Measurements from ENCODE around the gene C2orf76. TPM values are rescaled to one million over a fixed set of nuclear protein-coding genes. Genes with fewer than 3 reads are reported as not detected.

C2orf76 gene
- polyA plus RNA-seq, 1 of the 3 experiments (the other 2 are of a cell fraction): 6.0 TPM

DNA sequence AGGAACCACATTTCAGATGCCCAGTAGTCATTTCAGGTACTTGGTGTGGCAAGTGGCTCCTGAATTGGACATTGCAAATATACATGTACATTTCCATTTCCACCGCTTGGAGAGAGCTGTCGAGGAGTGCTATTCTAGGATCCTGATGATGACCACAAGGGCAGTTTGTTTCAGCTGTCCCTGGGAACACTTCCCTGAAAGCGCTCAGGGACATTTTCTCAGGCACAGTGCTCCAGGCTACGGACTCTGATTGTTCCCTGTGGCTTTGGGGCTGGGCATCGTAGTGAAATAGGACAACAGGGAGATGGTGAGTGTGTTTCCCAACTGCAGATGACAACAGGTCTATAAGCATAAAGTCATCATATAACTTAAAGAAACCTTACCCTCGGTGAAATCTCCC, 3.2 kb upstream of the C2orf76 start (continued):
- TF ChIP-seq, protein P1, sequence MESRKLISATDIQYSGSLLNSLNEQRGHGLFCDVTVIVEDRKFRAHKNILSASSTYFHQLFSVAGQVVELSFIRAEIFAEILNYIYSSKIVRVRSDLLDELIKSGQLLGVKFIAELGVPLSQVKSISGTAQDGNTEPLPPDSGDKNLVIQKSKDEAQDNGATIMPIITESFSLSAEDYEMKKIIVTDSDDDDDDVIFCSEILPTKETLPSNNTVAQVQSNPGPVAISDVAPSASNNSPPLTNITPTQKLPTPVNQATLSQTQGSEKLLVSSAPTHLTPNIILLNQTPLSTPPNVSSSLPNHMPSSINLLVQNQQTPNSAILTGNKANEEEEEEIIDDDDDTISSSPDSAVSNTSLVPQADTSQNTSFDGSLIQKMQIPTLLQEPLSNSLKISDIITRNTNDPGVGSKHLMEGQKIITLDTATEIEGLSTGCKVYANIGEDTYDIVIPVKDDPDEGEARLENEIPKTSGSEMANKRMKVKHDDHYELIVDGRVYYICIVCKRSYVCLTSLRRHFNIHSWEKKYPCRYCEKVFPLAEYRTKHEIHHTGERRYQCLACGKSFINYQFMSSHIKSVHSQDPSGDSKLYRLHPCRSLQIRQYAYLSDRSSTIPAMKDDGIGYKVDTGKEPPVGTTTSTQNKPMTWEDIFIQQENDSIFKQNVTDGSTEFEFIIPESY (IDR thresholded peaks at IDR 0.05; ENCODE audit: borderline replicate concordance, low read depth): no peak
- TF ChIP-seq NFIC (IDR thresholded peaks at IDR 0.05; ENCODE audit: borderline replicate concordance): no peak
- no peak for TF ChIP-seq RAD21 (IDR thresholded peaks at IDR 0.05; ENCODE audit: low read length)
- no peak for TF ChIP-seq RFX5 (IDR thresholded peaks at IDR 0.05; ENCODE audit: low read length)
- TF ChIP-seq TCF12 (IDR thresholded peaks at IDR 0.05): no peak
- TF ChIP-seq GATA2 (CRISPR knock-in tag; IDR thresholded peaks at IDR 0.05): no peak
- TF ChIP-seq MEF2A (IDR thresholded peaks at IDR 0.05; ENCODE audit: borderline replicate concordance, low read depth): no peak
- TF ChIP-seq JUND (IDR thresholded peaks at IDR 0.05): no peak
- no peak for TF ChIP-seq CHD2 (IDR thresholded peaks at IDR 0.05; ENCODE audit: low read length, partially characterized antibody)

DNA sequence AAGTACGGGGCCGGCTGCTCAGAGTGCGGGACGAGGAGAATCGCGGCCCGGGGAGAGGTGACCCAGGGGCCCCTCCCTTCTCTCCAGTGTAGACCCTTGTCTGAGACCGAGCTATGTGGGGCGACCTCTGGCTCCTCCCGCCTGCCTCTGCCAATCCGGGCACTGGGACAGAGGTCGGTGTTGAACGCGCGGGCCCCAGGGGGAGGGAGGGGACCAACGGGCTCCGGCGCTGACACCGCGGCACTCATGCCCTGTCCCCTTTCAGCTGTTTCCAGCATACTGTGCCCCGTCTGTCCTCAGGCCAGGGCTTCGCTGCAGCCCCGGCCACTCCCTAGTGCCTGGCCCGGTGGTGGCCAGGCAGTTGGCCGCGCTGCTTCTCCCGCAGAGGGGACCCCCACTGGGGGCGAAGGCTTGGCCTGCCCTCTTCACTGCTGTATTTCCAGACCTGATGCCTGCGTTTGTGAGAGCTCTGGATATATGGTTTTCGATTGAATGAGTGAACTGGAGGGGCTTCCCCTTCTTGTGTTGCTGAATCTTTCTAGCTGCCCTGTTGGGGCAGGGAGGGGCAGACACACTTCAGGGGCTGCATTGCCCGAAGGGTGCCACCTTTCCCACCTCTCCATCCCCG, 952 bp upstream of the C2orf76 start:
- Histone ChIP-seq H3K4me1 (ENCODE audit: control insufficient read depth in 1 of 2, insufficient read depth in 2 of 2, low read depth in 1 of 2, low read length in 1 of 2) (peaks cover 0 to 15% of the 10 kb centered on the region in 2 experiments; a peak in 3 of 4 replicates), H3K79me2 (ENCODE audit: insufficient read depth) (peaks cover 45% of the 10 kb centered on the region), H3F3A (replicated peaks; ENCODE audit: insufficient read depth) (peaks cover 6% of the 10 kb centered on the region), H3K4me3 (ENCODE audit: low read depth in 2 of 2, low read length in 1 of 2) (peak overlapping the region; percentile 92 to 96), H3K27me3 (ENCODE audit: insufficient read depth) (no peaks in the 10 kb centered on the region), H3K9me2 (no peaks in the 10 kb centered on the region), H3K36me3 (replicated peaks in 1 of 2; ENCODE audit: control insufficient read depth in 1 of 2, insufficient read depth in 2 of 2, low read length in 1 of 2) (peaks cover 35 to 42% of the 10 kb centered on the region in 2 experiments), H3K4me2 (peak overlapping the region; percentile 88), H2AFZ (ENCODE audit: low read depth) (peak overlapping the region; percentile 99), H3K9me3 (no peaks in the 10 kb centered on the region), H4K20me1 (ENCODE audit: insufficient read depth) (no peaks in the 10 kb centered on the region), H3K27ac (ENCODE audit: low read depth in 2 of 2, low read length in 1 of 2) (peak overlapping the region; percentile 63 to 87), H3K9ac (peak overlapping the region; percentile 75)
- ChIA-PET POLR2A (interaction anchor here (0.9 kb wide), 1 partner anchor 112 kb away, joined by 3 read pairs; no protein-coding TSS in a partner anchor), CTCF (interaction anchor here (0.7 to 2.7 kb wide), 4 partner anchors 20 to 386 kb away, joined by 3 to 7 read pairs (median 3); no protein-coding TSS in a partner anchor)
- WGBS (ENCODE audit: low lambda C conversion rate): 15% methylated on average over 11 of the region's 32 CpGs
- DNase-seq: peak; percentile 89
- TF ChIP-seq RXRA (IDR thresholded peaks at IDR 0.05; ENCODE audit: borderline replicate concordance, low read depth): no peak
- TF ChIP-seq FOXM1 (IDR thresholded peaks at IDR 0.05; ENCODE audit: low read depth): no peak
- TF ChIP-seq, protein P2, sequence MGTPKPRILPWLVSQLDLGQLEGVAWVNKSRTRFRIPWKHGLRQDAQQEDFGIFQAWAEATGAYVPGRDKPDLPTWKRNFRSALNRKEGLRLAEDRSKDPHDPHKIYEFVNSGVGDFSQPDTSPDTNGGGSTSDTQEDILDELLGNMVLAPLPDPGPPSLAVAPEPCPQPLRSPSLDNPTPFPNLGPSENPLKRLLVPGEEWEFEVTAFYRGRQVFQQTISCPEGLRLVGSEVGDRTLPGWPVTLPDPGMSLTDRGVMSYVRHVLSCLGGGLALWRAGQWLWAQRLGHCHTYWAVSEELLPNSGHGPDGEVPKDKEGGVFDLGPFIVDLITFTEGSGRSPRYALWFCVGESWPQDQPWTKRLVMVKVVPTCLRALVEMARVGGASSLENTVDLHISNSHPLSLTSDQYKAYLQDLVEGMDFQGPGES (IDR thresholded peaks at IDR 0.05; ENCODE audit: low read depth, low read length): no peak
- TF ChIP-seq CHD2 (IDR thresholded peaks at IDR 0.05; ENCODE audit: low read length, partially characterized antibody): no peak
- TF ChIP-seq SMC3 (IDR thresholded peaks at IDR 0.05; ENCODE audit: low read depth, low read length): no peak
- TF ChIP-seq, protein P1 (IDR thresholded peaks at IDR 0.05; ENCODE audit: borderline replicate concordance, low read depth): no peak
- TF ChIP-seq SIN3A (IDR thresholded peaks at IDR 0.05; ENCODE audit: borderline replicate concordance, low read depth, low read length): no peak
- no peak for TF ChIP-seq YY1 (IDR thresholded peaks at IDR 0.05; ENCODE audit: low read depth)
- TF ChIP-seq ELF1 (IDR thresholded peaks at IDR 0.05): no peak
